Neural progenitor cell (in vitro differentiated cells): ENCODE data around the gene PNMA8C.

Experiments
- CTCF ChIP-seq: fragments of 200-600 bp; sonication (generic); IDR thresholded peaks from 2 replicates; pipeline ENCODE4 v1.5.1; 2017; ENCODE audit warnings: antibody characterized with exemption, mild to moderate bottlenecking
- EZH2 ChIP-seq: fragments of 200-600 bp; sonication (generic); IDR thresholded peaks from 2 replicates; pipeline ENCODE4 v1.6.1; 2017; ENCODE audit warnings: antibody characterized with exemption, mild to moderate bottlenecking, moderate library complexity
- EZH2phosphoT487 ChIP-seq: fragments of 200-600 bp; sonication (generic); IDR thresholded peaks from 2 replicates; pipeline ENCODE4 v1.6.1; 2017; ENCODE audit warnings: antibody characterized with exemption

DNA sequence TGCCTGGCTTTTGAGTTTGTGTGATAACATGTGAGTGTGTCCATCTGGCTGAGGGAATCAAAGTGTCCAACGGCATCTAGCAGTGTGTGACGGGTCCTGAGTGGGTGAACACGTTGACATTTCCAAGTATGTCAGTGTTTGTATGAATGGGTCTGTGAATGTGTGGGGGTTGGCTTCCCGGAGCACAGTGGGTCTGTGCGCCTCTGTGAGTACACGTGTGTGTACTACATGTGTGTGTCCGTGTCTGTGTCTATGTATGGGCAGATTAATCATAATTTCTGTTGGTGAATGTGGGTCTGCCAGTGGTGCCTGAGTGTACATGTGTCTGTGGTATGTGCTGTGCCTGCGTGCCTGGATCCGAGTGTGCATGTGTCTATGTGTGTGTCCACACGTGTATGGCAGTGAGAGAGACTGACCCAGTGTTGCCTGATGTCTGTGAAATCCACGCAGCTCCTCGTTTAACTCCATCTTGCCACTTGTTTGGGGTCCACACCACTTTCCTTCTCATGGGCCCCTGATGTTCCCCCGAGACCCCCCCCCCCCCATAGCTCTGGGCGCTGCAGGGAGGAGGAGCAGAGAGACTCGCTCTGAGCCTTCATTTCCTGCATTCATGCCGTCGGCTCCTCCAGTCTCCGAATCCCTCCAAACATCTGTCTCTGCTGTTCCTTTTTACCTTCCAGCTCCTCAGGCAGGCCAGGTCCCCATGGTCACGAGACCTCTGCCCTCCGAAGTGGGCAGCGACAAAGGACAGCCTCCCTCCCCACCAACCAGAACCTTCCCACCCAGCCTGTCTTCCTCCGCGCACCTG is 20.7 kb downstream of the PNMA8C start:
- TF ChIP-seq CTCF (no peak), EZH2 (no peak), EZH2phosphoT487 (no peak)
